Putamen (tissue), 1 donor: ENCODE data around the gene DNAJC18.
"Not testable (repeated sequence)": the region's sequence is repeated elsewhere in the genome, so short reads cannot be mapped to it uniquely, and the experiment has no call there.

Source experiments
- DNase-seq: peaks from one replicate; pipeline ENCODE4 v3.0.0-alpha.2; 2016; ENCODE audit warnings: low spot score

Gene DNAJC18

GRCh38 chr5:139386956-139387355, 52.4 kb downstream of the DNAJC18 start:
- not testable (repeated sequence) for DNase-seq

GRCh38 chr5:139386050-139386438, 53.3 kb downstream of the DNAJC18 start:
- no peak for DNase-seq

- DNase-seq = no peak
Observed at GRCh38 chr5:139385061-139386049, 54.0 kb downstream of the DNAJC18 start.

GRCh38 chr5:139384591-139385051, 54.7 kb downstream of the DNAJC18 start:
- DNase-seq = no peak

GRCh38 chr5:139383993-139384590, 55.2 kb downstream of the DNAJC18 start:
- no peak for DNase-seq

- DNase-seq = no peak
Observed at GRCh38 chr5:139383275-139383992, 55.9 kb downstream of the DNAJC18 start, which contains the start of gene SLC23A1. Gene SLC23A1 (minus strand): TSS chr5:139383297. CDS start chr5:139383253, 44 bp downstream.

- no peak for DNase-seq
Observed at GRCh38 chr5:139382807-139383206, 56.5 kb downstream of the DNAJC18 start.

GRCh38 chr5:139381837-139382761, 57.2 kb downstream of the DNAJC18 start:
- DNase-seq = no peak

- DNase-seq = no peak
Observed at GRCh38 chr5:139379626-139380449, 59.5 kb downstream of the DNAJC18 start.

GRCh38 chr5:139378941-139379361, 60.4 kb downstream of the DNAJC18 start:
- no peak for DNase-seq

GRCh38 chr5:139378101-139378825, 61.1 kb downstream of the DNAJC18 start:
- DNase-seq = no peak

- DNase-seq = no peak
Observed at GRCh38 chr5:139377226-139377625, 62.1 kb downstream of the DNAJC18 start.

GRCh38 chr5:139376364-139376763, 63.0 kb downstream of the DNAJC18 start:
- DNase-seq = no peak

- DNase-seq = no peak
Observed at GRCh38 chr5:139374909-139375308, 64.4 kb downstream of the DNAJC18 start.

GRCh38 chr5:139371482-139372435, 67.6 kb downstream of the DNAJC18 start:
- DNase-seq = no peak

- DNase-seq = no peak
Observed at GRCh38 chr5:139369181-139369580, 70.1 kb downstream of the DNAJC18 start.

- DNase-seq = peak; percentile 24
Observed at GRCh38 chr5:139368613-139369012, 70.7 kb downstream of the DNAJC18 start.

- no peak for DNase-seq
Observed at GRCh38 chr5:139364466-139364865, 74.9 kb downstream of the DNAJC18 start.
